H1 (cell line): ENCODE measurements around the gene PRKN. TPM values are rescaled to one million over a fixed set of nuclear protein-coding genes. Genes with fewer than 3 reads are reported as not detected.

Source experiments
- JUN ChIP-seq: IDR thresholded peaks from 2 replicates; pipeline ENCODE4 v1.6.1; 2011; ENCODE audit warnings: low read depth, mild to moderate bottlenecking, improper control_type of control experiment, low read length
- SAP30 ChIP-seq: fragments of 300-600 bp; sonication (generic); IDR thresholded peaks from 2 replicates; pipeline ENCODE4 v1.7.1; 2012; ENCODE audit warnings: low read length, moderate library complexity, mild to moderate bottlenecking, inconsistent platforms; ENCODE audit not compliant: insufficient read depth, insufficient replicate concordance
- polyA plus RNA-seq, 7 experiments: library from polyadenylated mRNA; depleted of rRNA in 3 of 7; stranded (reverse) in 5 of 7; unstranded in 2 of 7; fragments of >200 nt in 5 of 7; fragments of 200-250 nt in 2 of 7; gene quantifications; 1 replicate in 5 of 7; 2 replicates in 1 of 7; 4 replicates in 1 of 7; pipeline versions ENCODE4 v1.2.1 to v1.2.3, GENCODE V29; 2011 to 2013; ENCODE audit warnings: missing spikeins in 2 of 7, mixed read lengths in 2 of 7
- total RNA-seq: library from RNA; stranded (reverse); fragmentation: NEBNext Ultra II Directional; extraction: Animal tissue kit (Norgen Biotek cat#: 25700); gene quantifications from 2 replicates; pipeline ENCODE4 v1.2.1, GENCODE V29; 2021

PRKN gene
- total and polyA plus RNA-seq, 2 of the 8 experiments (the other 6 are each of a cell fraction or from before 2014, with no cell fraction given) = 0.13 to 0.29 TPM

GRCh38 chr6:161511447-161512095, 1216.0 kb downstream of the PRKN start (continued):
- TF ChIP-seq JUN = no peak
- no peak for TF ChIP-seq SAP30
